Tibial artery (tissue), 4 donors: ENCODE measurements around the gene PCDHGC5.

Experiments used
- DNase-seq, 2 donors: peaks; one replicate each; pipeline ENCODE4 v3.0.0-alpha.2; 2019
- H3K27ac ChIP-seq, 2 donors: fragments of 200-600 bp; sonication (generic) in 1 of 2; 1 replicate in 1 of 2; 2 replicates in 1 of 2; pipeline ENCODE4 v1.5.1; 2018 to 2019; ENCODE audit warnings: mild to moderate bottlenecking in 1 of 2
- H3K27me3 ChIP-seq, 2 donors: fragments of 200-600 bp; sonication (generic) in 1 of 2; one replicate each; pipeline versions ENCODE4 v1.5.1 to v1.6.0; 2016 to 2019
- H3K36me3 ChIP-seq, 3 donors: fragments of 200-600 bp; sonication (generic) in 2 of 3; one replicate each; pipeline ENCODE4 v1.5.1; 2016 to 2019; ENCODE audit warnings: mild to moderate bottlenecking in 2 of 3
- H3K4me1 ChIP-seq, 4 donors: fragments of 200-600 bp; sonication (generic) in 2 of 4; 1 replicate in 3 of 4; 2 replicates in 1 of 4; pipeline ENCODE4 v1.5.1; 2016 to 2019
- H3K4me3 ChIP-seq, 2 donors: fragments of 200-600 bp; sonication (generic) in 1 of 2; 1 replicate in 1 of 2; 2 replicates in 1 of 2; pipeline ENCODE4 v1.5.1; 2018 to 2019; ENCODE audit warnings: mild to moderate bottlenecking in 2 of 2
- H3K9me3 ChIP-seq, 3 donors: fragments of 200-600 bp; sonication (generic) in 1 of 3; one replicate each; pipeline ENCODE4 v1.5.1; 2016 to 2019
- intact Hi-C: fragments of 100-400 bp; cut with DNase I; formaldehyde crosslinking; loops from one replicate; pipeline ENCODE4 v1.15.0; 2023; ENCODE audit warnings: low total_unique reads
- TF ChIP-seq, protein P1 (sequence below), 2 experiments: fragments of 200-600 bp in 1 of 2; fragments of 450-650 bp in 1 of 2; IDR thresholded peaks; one replicate each; pipeline ENCODE4 v1.5.1; 2017 to 2019; ENCODE audit warnings: antibody characterized with exemption in 2 of 2, mild to moderate bottlenecking in 1 of 2, moderate library complexity in 1 of 2

The PCDHGC5 gene

DNA sequence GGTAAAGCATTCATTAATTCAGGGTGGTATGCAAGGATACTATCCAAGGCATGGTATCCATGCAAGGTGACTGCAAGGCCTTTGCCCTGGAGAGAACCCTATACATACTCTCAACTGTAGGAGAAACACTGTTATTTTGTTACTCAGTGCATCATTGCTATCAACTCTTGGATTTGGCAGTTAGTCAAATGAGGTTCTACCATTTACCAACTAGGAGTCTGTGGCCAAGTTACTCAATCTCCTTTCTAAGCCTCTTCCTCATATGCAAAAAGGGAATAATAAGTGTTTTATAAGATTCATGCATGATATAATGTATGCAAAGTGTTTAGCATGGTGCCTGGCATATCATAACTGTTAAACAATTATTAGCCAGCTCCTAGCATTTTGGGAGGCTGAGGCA lies 9.1 kb upstream of the PCDHGC5 start:
- H3K27me3 ChIP-seq = no peaks in the 10 kb centered on the region
- intact Hi-C loops = loop anchor here (5.0 kb wide), 1 partner anchor 33 kb away; no protein-coding TSS in a partner anchor
- no peaks in the 10 kb centered on the region for H3K9me3 ChIP-seq
- TF ChIP-seq, protein P1, sequence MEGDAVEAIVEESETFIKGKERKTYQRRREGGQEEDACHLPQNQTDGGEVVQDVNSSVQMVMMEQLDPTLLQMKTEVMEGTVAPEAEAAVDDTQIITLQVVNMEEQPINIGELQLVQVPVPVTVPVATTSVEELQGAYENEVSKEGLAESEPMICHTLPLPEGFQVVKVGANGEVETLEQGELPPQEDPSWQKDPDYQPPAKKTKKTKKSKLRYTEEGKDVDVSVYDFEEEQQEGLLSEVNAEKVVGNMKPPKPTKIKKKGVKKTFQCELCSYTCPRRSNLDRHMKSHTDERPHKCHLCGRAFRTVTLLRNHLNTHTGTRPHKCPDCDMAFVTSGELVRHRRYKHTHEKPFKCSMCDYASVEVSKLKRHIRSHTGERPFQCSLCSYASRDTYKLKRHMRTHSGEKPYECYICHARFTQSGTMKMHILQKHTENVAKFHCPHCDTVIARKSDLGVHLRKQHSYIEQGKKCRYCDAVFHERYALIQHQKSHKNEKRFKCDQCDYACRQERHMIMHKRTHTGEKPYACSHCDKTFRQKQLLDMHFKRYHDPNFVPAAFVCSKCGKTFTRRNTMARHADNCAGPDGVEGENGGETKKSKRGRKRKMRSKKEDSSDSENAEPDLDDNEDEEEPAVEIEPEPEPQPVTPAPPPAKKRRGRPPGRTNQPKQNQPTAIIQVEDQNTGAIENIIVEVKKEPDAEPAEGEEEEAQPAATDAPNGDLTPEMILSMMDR (IDR thresholded peaks at IDR 0.05) = no peak
- no peak for DNase-seq
- H3K4me1 ChIP-seq = peaks cover 0 to 79% (median 45%) of the 10 kb centered on the region in 4 donors
- no peaks in the 10 kb centered on the region for H3K36me3 ChIP-seq
- H3K4me3 ChIP-seq = no peak overlapping the region
- H3K27ac ChIP-seq = no peak overlapping the region

DNA sequence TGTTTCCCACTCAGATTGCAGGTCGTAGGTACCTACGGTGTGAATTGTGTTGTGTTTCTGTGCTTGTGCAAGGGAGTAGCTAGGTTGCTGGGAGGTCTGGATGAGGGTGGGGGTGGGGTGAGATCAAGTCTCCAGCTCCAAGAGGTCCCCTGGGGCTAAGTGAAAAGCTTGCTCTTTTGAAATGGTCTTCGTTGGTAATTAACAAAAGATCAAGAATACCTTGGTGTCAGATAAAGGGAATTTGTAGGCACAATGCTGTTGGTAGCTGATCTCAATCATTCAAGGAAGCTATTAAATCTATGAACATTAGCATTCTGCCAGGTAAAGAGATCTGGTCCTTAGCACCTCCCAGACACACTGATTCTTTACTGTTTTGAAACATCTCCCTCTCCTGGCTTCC lies 5.0 kb upstream of the PCDHGC5 start:
- no peak overlapping the region for H3K27ac ChIP-seq
- H3K27me3 ChIP-seq = no peaks in the 10 kb centered on the region
- peaks cover 0 to 2% (median 0%) of the 10 kb centered on the region in 3 donors for H3K36me3 ChIP-seq
- intact Hi-C loops = no loop called here
- no peak overlapping the region for H3K4me3 ChIP-seq
- peaks cover 0 to 58% (median 33%) of the 10 kb centered on the region in 4 donors for H3K4me1 ChIP-seq
- no peak for DNase-seq
- TF ChIP-seq, protein P1 (IDR thresholded peaks at IDR 0.05) = no peak
- no peaks in the 10 kb centered on the region for H3K9me3 ChIP-seq

DNA sequence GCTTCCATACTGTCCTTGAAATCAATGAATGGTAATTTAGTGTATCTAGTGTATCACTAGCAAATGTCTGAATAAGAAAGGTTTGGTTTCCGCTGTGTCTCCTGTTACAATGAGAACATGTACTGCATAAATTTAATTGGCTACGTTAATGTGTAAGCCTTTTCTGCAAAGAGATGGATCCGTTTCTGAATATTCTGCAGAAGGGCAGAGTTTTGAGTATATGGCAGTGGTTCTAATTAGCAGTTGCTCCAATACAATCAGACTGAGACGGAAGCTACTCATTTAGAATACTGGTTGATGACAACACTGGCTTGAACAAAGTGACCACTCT lies 4.6 kb upstream of the PCDHGC5 start:
- Histone ChIP-seq H3K27me3 (no peaks in the 10 kb centered on the region), H3K4me3 (peak overlapping the region; percentile 45 to 55), H3K27ac (peak overlapping the region; percentile 6 to 29), H3K4me1 (peaks cover 0 to 54% (median 32%) of the 10 kb centered on the region in 4 donors), H3K9me3 (no peaks in the 10 kb centered on the region), H3K36me3 (peaks cover 0 to 5% (median 0%) of the 10 kb centered on the region in 3 donors)
- intact Hi-C loops = no loop called here
- TF ChIP-seq, protein P1 (IDR thresholded peaks at IDR 0.05) = no peak
- no peak for DNase-seq

DNA sequence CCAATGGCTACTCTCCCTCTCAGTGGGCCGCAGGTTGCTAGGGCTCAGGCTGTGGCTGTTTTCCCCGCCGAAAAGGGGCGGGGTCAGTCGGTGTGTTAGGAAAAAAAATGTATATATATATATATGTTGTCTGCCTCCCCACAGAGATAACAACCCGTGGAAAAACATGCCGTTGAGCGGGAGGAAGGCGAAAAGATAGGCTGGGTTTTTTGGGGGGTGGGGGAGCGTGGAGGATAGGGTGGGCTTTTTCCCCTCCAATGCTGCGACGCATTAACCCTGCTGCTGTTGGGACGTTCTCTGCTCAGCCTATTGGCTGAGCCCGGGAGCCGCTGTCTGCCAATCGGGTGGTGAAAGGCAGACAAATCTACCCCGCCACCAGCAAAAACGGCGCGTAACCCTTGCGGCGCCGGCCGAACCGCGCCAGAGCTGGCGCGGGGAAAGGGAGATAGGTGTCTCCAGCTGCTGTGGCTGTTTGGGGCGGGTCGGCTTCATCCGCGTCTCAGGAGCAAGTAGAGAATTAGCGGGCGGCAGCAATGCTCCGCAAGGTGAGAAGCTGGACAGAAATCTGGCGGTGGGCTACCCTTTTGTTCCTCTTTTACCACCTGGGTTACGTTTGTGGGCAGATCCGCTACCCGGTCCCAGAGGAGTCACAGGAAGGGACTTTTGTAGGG lies 4.1 kb upstream of the PCDHGC5 start, which contains the start of gene PCDHGC4:
Gene PCDHGC4, plus strand, starts transcription at position 390 of the 671 bp plus-strand sequence. Its CDS starts 144 bp downstream, at position 534.
- H3K4me1 ChIP-seq = peaks cover 0 to 49% (median 30%) of the 10 kb centered on the region in 4 donors
- H3K27me3 ChIP-seq = no peaks in the 10 kb centered on the region
- intact Hi-C loops = no loop called here
- TF ChIP-seq, protein P1 (IDR thresholded peaks at IDR 0.05) = no peak
- H3K27ac ChIP-seq = peak within 1 kb of the TSS; percentile 6 to 29
- peaks cover 0 to 10% (median 2%) of the 10 kb centered on the region in 3 donors for H3K36me3 ChIP-seq
- H3K4me3 ChIP-seq = peak within 1 kb of the TSS; percentile 45 to 55
- no peaks in the 10 kb centered on the region for H3K9me3 ChIP-seq
- DNase-seq = no peak

DNA sequence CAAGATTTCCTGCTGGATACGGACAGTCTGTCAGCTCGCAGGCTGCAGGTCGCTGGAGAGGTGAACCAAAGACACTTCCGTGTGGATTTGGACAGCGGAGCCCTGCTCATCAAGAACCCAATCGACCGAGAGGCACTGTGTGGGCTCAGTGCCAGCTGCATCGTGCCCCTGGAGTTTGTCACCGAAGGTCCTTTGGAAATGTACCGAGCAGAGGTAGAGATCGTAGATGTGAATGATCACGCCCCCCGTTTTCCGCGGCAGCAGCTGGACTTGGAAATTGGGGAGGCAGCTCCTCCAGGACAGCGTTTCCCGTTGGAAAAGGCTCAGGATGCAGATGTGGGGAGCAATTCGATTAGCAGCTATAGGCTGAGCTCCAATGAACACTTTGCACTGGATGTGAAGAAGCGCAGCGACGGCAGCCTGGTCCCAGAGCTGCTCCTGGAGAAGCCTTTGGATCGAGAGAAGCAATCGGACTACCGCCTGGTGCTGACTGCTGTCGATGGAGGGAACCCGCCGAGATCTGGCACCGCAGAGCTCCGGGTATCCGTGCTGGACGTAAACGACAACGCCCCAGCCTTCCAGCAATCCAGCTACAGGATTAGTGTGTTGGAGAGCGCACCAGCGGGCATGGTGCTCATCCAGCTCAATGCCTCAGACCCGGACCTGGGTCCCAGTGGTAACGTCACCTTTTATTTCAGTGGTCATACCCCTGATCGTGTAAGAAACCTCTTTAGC lies 3.4 kb upstream of the PCDHGC5 start:
- H3K4me1 ChIP-seq = peaks cover 0 to 42% (median 25%) of the 10 kb centered on the region in 4 donors
- TF ChIP-seq, protein P1 (IDR thresholded peaks at IDR 0.05) = no peak
- H3K27me3 ChIP-seq = no peaks in the 10 kb centered on the region
- intact Hi-C loops = no loop called here
- no peak for DNase-seq
- H3K9me3 ChIP-seq = no peaks in the 10 kb centered on the region
- H3K4me3 ChIP-seq = peak overlapping the region; percentile 45 to 55
- H3K27ac ChIP-seq = peak overlapping the region; percentile 6 to 29
- peaks cover 0 to 18% (median 8%) of the 10 kb centered on the region in 3 donors for H3K36me3 ChIP-seq
